ENCODE results near the gene PUSL1.
A peak's percentile ranks its signal among the peaks of the same experiment; 100 is the strongest.
"Not testable (repeated sequence)": the region's sequence is repeated elsewhere in the genome, so short reads cannot be mapped to it uniquely, and the experiment has no call there.

PUSL1 gene

DNA sequence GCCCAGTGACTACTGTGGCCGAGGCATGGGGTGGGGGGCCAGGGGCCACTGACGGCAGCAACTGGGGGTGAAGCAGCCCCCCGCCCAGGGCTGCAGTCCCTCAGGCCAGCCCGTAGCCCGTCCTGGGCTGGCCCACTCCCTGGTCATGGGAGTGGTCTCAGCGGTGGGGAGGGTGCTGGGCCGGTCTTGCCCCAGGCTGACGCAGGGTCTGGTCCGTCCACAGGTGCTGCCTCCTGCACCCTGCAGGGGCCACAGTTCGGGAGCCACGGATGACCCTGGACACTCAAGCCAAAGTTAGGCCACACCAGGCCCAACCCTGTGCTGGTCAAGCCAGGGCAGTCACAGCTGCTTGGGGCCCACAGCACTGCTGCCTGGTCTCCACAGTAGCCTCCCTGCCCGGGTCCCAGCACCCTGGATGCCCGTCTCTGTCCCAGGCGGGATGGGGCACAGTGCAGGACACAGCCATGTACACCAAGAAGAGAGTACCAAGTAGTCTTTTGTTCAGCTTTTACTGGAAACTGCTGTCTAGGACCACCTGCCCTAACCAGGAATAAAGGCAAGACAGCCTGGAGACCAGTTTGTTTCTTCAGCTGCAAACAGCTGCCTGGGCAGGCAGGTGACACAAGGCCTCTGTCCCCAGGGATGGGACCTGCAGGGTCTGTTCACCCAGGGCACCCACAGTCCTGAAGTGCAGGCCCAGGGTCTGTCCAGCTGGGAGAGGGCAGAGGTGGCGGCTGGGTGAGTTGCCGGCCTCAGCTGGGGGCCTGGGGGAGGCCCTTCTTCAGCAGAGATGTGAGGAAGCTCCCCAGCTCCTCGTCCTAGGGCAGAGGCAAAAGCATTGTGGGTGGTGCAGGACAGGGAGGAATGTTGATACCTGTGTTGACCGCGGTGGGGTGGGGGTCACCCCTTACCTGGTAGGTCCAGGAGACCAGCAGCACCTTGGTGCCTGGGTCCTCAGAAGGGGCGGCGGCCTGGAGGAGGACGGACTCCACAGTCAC is 3.0 kb downstream of the PUSL1 start:
- no peak for DNase-seq

- no peak for DNase-seq
Observed at GRCh38 chr1:1312450-1313314, 4.3 kb downstream of the PUSL1 start.

GRCh38 chr1:1313500-1314236 is 5.3 kb downstream of the PUSL1 start:
- DNase-seq, result no peak

DNA sequence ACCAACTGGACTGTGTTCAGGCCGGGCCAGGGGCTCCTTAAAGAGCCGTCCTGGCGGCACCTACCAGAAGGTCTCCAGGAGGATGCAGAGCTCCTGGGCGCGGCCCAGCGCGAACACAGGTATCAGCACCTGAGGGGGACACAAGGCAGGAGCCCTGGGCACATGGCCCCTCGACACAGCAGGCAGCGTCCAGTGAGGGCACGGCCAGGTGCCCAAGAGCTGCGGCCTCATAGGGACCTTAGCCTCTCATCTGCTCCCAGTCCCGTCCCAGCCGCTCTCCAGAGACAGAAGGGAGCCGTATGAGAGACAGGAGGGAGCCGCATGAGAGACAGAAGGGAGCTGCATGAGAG is 5.8 kb downstream of the PUSL1 start:
- no peak for DNase-seq

DNA sequence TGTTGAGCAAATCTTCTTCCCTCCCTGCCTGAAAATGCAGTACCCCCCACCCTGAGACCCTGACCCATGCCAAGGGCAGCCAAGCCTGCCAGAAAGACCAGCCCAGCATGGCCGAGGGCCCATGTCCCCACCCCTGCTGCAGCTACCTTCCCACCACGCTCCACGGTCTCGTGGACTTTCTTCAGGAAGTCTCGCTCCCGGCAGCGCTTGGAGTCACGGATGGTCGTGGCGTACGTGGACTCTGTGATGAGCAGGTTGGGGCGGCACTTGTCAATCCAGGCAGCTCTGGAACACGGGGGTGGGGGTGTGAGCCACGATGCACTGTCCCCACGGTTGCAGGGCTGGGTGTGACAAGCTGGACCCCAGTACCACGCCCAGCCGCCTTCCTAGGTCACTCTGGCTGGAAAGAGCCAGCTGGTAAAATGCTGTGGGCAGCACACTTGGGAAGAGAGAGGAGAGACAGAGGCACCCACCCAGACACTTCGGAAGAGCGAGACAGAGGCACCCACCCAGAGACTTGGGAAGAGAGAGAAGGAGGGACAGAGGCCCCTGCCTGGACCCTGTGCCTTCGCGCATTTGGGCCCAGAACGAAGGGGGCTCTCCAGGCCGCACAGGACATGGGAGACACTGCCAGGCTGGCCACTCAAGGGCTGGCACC is 6.4 kb downstream of the PUSL1 start:
- DNase-seq, result no peak

DNA sequence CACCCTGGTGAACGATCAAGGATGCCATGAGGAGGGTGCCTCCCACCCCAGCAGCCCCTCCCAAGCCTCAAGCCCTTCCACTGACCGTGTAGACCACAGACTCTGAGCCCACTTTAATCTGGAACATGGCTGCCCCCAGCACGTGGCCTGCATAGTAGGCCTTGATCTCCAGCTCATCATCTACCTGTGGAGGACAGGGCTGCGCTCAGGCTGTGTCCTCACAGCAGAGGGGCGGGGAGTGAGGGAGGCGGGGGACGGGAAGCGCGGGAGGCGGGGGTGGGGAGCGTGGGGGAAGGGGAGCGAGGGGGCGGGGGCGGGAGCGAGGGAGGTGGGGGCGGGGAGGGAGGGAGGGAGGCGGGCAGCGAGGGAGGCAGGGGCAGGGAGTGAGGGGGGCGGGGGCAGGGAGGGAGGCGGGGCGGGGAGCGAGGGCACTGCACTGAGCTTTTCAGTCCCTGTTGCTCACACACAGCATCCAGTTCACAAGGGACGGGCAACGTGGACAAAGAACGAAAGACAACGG is 7.1 kb downstream of the PUSL1 start:
- no peak for DNase-seq

DNA sequence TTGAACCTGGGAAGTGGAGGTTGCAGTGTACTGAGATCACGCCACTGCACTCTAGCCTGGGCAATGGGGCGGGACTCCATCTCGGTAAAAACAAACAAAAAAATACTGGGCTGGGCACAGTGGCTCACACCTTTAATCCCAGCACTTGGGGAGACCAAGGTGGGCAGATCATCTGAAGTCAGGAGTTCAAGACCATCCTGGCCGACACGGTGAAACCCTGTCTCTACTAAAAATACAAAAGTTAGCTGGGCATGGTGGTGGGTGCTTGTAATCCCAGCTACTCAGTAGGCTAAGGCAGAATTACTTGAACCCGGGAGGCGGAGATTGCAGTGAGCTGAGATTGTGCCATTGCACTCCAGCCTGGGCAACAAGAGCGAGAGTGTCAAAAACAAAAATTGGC is 7.8 kb downstream of the PUSL1 start:
- DNase-seq, result not testable (repeated sequence)

- no peak for DNase-seq
Observed at GRCh38 chr1:1317420-1317819, 9.0 kb downstream of the PUSL1 start.

DNA sequence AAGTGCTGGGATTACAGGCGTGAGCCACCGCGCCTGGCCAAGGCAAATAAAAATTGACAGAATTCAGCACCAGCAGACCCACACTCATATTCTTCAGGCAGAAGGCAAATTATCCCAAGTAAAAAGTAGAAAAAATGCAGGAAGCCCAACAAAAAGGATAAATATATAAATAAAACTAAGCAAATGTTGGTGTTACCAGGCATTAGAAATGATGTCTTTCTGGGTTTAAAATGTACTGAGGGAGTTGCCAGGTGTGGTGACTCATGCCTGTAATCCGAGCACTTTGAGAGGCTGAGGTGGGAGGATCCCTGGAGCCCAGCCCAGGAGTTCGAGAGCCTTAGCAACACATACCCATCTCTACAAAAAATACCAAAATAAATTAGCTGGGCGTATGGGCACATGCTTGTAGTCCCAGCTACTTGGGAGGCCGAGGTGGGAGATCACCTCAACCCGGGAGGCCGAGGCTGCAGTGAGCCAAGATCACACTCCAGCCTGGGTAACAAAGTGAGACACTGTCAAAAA is 9.8 kb downstream of the PUSL1 start:
- DNase-seq, result no peak

DNA sequence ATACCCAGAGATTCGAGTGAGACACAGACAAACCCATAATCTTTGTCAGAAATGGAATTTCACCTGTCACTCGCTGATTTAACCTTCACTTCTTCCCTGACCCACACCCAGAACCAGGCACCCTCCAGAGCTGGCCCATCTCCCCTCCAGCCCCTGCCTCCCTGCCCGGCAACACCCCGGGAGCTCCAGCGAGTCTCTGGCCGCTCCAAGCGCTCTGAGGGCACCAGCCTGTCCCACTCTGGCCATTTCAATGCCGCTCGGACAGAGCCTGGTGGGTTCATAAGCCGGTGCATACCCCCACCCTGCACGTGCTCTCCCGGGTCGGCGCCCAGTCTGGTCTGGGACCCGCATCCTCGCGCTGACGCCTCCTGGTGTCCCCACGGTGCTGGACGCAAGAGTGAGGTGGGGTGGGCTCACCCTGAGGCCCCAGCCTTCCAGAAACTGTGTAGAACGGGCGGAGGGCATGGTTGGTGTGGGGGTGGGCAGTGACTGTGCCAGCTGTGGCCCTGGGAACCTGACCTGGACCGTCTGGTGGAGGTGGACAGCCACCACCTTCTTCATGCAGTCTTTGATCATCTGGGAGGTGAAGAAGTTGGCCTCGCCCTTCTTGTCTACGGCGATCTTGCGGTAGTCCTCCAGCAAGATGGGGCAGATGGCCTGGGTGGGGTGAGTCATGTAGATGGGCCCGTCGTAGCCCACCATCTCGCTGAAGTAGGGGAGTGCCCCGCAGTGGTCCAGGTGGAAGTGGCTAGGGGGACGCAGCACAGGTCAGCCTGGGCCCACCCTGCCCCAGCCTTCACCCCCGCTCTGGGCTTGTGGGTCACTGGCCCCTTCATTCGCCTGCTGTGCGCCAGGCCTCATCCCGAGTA is 10.6 kb downstream of the PUSL1 start:
- DNase-seq, result no peak

DNA sequence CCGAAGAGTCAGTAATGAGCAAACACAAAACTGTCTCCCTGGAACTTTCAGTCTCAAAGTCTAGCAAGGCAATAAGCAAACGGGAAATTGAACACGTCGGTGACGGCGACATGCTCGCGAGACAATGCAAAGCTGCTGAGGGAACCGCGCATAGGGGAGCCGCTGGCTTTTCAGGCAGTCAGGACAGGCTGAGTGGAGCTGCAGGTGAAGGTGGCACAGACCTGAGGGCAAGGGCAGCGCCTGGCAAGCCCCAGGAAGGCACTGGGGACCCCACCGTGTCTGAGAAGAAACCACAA is 11.2 kb downstream of the PUSL1 start:
- DNase-seq, result no peak

GRCh38 chr1:1320666-1321448 is 12.5 kb downstream of the PUSL1 start:
- DNase-seq, result no peak

DNA sequence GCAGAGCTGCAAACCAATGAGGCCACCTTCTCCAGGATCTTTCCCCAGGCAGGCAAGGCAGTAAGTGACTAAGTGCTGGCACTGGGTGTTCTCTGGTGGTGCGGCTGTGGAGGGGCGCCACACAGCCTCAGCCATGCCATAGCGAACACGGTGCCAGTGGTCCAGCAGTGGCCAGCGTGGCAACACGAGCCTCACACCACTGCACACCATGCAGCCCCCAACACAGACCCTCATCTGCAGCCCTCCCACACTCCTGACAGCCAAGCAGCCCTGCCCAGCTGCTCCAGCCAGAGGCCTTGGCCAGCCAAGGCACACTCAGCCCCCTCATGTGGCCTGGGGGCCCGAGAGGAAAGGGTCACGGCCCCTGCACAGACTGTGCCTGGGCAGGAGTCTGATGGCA is 13.1 kb downstream of the PUSL1 start:
- DNase-seq, result no peak

GRCh38 chr1:1322418-1322817 is 14.0 kb downstream of the PUSL1 start:
- DNase-seq, result no peak

DNA sequence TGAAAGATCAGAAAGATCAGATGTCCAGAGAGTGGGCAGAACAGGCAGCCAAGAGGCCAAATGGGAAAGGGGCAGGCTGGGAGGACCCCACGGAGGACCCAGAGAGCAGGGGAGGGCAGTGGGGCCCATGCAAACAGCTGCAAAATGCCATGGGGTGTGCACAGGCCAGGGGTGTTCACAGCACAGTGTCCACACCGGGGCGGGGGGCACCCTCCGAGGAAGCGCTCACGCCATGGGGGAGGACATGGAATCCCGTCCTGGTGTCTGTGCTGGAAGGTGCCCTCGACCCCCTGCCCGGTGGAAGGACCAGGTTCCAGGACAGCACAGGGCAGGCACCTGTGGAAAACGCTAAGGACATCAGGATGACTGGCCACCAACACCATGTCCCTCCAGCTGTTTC is 14.6 kb downstream of the PUSL1 start:
- no peak for DNase-seq

DNA sequence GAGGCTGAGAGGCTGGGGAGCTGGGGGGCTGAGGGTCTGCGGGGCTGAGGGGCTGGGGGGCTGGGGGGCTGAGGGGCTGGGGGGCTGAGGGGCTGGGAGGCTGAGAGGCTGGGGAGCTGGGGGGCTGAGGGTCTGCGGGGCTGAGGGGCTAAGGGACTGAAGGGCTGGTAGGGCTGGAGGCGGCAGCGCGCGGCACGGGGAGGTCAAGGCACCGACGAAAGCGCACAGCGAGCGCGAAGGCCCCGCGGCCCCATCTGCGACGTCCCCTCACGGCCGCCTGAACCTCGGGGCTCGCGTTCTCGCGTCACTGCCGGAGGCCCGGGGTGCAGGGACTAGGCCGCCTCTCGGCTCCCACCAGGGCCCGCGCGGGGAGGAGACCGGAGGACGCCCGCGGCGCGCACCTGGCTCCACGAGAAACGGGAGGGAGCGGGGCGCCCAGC is 15.7 kb downstream of the PUSL1 start:
- DNase-seq, result no peak

- peak; percentile 97 for DNase-seq
Observed at GRCh38 chr1:1324524-1325287, 16.3 kb downstream of the PUSL1 start, which contains the start of the genes CPTP and INTS11. Gene CPTP (plus strand): TSS chr1:1324802. CDS start chr1:1326911, 2,109 bp downstream. Gene INTS11 (minus strand): TSS chr1:1324660. CDS start chr1:1324608, 52 bp downstream.

DNA sequence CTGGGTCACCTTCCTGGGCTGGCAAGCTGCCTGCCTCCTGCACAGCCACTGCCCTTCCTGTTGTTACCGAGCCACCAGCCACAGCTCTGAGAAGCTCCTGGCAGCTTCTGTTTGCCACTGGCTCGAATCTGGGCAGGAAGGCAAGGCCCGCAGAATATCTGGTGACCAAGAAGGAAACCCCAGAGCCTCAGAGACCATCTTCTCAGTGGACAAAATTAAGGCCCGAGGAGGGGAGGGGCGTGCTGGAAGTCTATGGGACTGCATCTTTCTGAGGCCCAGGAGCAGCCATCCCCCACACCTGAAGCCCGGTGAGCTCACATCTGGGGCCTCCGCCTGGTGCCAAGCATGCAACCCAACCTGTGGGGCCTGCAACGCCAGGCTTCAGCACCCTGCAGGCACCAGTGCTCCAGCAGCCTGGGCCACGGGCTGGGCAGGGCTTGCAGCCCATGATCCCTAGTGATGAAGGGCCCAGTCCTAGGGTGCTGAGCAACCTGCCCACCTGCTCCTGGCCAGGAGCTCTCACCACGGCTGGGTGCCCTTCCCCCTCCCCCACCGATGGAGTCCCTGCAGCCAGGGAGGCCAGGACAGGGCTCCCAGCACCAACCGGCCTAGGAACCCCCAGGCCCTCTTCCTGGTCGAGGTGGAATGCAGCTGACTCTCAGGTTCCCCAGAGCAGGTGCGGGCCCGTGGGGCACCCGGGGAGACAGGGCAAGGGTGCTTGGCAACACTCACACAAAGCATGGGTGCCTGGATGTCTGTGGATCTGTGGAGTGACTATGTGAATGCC is 17.1 kb downstream of the PUSL1 start:
- DNase-seq, result no peak

Measured in activated CD4-positive, alpha-beta T cell treated with anti-CD3 and anti-CD28 coated beads, Interleukin-10, Interleukin-2, amounts not matched to agents 100 ng/mL and 50 ng/mL, durations not matched to agents 16 hours and 8 hours (primary cell).